ENCODE measurements around the gene SSTR5.
"Not testable (repeated sequence)": the region's sequence is repeated elsewhere in the genome, so short reads cannot be mapped to it uniquely, and the experiment has no call there.

The SSTR5 gene

DNA sequence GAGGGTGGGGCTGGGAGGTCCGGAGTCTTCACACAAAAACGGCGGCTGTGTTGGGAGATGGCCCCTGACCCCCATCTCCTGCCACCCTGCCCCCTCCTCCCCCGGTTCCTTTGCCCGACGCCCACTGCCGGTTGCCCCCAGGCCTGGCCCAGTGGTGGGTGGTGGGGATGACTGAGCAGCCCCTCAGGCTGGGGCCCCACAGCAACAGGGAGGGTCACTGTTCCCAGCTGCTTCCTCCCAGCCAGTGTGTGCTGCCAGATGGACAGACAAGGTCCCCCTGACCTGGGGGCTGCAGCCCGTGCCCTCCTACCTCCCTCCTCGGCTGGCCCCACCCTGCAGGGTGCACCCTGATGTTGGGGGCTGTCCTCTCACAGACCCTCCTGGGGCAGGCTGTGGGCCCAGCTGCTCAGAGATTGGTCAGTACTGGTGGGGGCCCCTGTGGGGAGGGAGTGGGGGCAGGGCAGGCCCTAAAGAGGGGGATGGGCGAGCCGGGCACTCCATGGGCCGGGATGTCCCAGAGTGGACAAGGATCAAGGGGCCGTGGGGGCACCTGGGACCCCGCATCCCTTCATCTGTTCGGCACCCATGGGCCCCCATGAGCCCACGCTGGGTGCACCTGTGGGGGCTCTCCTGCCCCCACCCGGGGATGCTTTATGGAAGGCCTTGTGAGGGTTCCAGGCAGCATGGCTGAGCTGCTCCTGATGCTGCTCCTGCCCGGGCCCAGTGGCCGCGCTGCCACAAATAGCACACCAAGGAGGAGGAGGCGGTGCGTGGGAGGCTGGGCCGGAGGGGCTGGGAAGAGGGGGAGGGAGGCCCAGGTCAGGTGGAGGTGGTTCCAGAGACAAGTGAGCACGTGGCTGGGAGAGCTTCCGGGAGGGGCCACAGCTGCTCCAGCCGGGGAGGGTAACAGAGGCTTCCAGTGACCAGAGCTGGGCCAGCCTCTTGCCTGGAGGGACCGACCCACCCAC lies 18.4 kb downstream of the SSTR5 start:
- DNase-seq (ENCODE audit: low spot score): no peak
- TF ChIP-seq CTCF (IDR thresholded peaks at IDR 0.05; ENCODE audit: extremely low read depth, missing control alignments): no peak

GRCh38 chr16:1091992-1092552 lies 19.5 kb downstream of the SSTR5 start:
- no peak for DNase-seq (ENCODE audit: low spot score)
- no peak for TF ChIP-seq CTCF (IDR thresholded peaks at IDR 0.05; ENCODE audit: extremely low read depth, missing control alignments)

DNA sequence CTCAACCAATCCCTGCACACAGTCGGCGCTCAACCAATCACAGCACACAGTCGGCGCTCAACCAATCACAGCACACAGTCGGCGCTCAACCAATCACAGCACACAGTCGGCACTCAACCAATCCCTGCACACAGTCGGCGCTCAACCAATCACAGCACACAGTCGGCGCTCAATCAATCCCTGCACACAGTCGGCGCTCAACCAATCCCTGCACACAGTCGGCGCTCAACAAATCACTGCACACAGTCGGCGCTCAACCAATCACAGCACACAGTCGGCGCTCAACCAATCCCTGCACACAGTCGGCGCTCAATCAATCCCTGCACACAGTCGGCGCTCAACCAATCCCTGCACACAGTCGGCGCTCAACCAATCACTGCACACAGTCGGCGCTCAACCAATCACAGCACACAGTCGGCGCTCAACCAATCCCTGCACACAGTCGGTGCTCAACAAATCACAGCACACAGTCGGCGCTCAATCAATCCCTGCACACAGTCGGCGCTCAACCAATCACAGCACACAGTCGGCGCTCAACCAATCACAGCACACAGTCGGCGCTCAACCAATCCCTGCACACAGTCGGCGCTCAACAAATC lies 20.2 kb downstream of the SSTR5 start:
- DNase-seq (ENCODE audit: low spot score): not testable (repeated sequence)

DNA sequence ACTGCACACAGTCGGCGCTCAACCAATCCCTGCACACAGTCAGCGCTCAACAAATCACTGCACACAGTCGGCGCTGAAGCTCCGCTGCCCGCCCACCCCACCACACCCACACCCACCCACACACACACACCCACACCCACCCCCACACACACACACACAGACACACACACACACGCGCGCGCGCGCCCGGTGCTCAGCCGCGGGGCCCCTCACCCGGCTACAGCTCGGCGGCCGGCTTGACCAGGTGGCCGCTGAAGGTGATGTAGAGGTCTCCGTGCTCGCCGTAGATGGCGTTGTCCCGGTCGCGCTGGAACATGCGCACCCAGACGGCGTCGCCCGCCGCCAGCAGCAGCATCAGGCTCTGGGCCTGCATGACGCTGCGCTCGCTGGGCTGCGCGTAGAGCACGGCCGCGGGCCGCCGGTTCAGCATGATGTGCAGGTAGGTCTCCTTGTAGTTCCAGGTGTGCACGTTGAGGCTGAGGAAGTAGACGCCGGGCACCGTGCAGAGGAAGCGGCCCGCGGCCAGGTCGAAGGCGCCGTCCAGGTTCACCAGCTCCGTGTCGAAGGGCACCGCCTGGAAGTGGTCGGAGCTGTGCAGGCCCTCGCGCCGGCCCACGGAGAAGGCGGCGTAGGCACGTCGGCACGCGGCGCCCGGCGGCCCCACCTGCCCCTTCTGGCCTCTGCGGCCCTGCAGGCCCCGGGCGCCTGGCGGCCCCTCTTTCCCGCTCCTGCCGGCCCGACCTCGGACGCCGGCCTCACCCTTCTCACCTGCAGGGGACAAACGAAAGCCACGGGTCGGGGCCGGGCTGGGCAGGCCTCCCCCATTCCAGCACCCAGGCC lies 21.0 kb downstream of the SSTR5 start:
- TF ChIP-seq CTCF (IDR thresholded peaks at IDR 0.05; ENCODE audit: extremely low read depth, missing control alignments): no peak
- DNase-seq (ENCODE audit: low spot score): no peak

- DNase-seq (ENCODE audit: low spot score): no peak
- TF ChIP-seq CTCF (IDR thresholded peaks at IDR 0.05; ENCODE audit: extremely low read depth, missing control alignments): no peak
Measured at GRCh38 chr16:1094124-1094479, 21.6 kb downstream of the SSTR5 start.

DNA sequence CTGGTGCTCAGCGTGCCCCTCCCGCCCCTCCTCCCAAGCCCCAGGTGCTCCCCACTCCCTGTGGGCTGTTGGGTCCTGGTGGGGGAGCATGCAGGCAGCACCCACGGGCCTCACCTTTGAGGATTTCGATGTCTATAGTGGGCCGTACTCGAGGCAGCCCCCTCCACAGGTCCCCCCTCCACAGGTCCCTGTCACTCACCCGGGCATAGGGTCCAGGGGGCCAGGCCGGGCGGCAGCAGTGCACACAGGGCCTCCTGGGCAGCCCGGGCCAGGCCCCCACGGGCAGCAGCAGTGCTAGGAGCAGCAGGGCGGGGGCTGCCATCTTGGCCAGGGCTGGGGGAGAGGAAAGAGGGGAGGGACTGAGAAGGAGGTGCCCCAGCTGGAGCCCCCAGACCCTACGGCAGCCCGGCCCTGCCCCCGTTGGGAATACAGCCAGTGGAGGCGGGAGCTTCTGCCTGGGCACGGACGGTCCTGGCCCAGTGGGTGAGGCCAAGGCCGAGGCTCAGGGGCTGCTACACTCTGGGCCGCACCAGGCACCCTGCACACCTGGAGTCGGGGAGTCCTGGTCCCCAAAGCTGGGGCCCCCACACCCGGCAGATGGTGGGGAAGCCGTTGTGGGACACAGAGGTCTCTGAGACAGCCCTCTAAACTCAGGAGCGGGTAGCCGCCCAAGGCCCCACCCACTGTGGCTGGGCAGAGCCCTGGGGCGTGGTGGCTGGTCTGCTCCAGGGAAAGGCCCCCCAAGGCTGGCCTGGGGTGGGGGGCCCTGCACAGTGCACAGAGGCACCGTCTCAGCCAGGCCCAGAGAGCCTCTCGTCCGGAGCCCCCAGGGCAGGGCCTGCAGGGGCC lies 22.3 kb downstream of the SSTR5 start:
- TF ChIP-seq CTCF (IDR thresholded peaks at IDR 0.05; ENCODE audit: extremely low read depth, missing control alignments): no peak
- DNase-seq (ENCODE audit: low spot score): no peak
